AG09309 (cell line): Measurements from ENCODE around the gene CCL14.

Experiments used
- DNase-seq: peaks from one replicate; pipeline ENCODE4 v3.0.0-alpha.2; 2010; ENCODE audit warnings: low read depth
- H3K4me3 ChIP-seq: 2 replicates; pipeline ENCODE4 v1.5.1; 2011; ENCODE audit warnings: mild to moderate bottlenecking, low read depth, low read length, moderate library complexity; ENCODE audit not compliant: control insufficient read depth
- CTCF ChIP-seq: IDR thresholded peaks from 2 replicates; pipeline ENCODE4 v1.5.1; 2011; ENCODE audit warnings: mild to moderate bottlenecking, low read depth, low read length, inconsistent platforms; ENCODE audit not compliant: insufficient read depth, control insufficient read depth; ENCODE audit errors: missing control alignments

Gene CCL14

DNA sequence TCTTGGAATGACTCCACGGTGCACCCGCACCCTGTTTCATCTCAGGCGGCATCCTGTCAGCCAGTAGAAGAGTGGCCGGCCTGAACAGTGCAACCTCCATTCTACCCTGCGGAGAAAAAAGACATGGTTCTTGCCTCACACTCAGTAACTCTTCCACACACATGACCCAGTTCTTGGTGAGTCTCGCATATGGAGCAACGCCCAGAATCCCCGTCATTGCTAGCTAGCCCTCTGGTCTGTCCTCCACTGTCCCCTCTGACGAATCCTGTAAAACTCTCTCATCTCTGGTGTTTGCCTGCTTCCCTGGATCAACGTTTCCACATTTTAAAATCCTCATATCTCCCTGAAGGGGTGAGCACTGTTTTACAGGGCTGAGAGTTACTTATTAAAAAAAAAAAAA, 51.8 kb downstream of the CCL14 start:
- DNase-seq = peak; percentile 32
- H3K4me3 ChIP-seq = no peak overlapping the region
- TF ChIP-seq CTCF = no peak
